ENCODE measurements around the gene ANK3. TPM values are rescaled to one million over a fixed set of nuclear protein-coding genes. Genes with fewer than 3 reads are reported as not detected.

The ANK3 gene
- total RNA-seq, 2 experiments from 2014 or later = 60.5 to 61.9 TPM

DNA sequence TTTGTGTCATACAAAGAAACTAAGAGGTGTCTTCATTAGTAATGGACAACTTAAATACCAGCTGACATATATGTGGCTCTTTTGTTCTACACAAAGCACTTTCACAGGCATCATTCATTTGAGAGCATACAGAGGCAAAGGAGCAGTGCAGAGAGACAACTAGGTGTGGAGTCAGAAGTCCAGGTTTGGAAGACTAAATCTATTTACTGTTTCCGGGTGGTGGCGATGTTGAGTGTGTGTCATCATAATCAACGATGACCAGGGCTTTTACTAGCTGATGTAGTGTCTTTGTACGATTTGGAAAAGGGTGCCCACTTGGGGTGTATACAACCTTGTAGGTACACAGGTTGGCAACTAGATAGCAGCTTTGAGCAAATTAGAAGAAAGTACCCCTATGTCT lies 287.9 kb downstream of the ANK3 start:
- no peaks in the 10 kb centered on the region for H3K9me3 Mint-ChIP-seq
- ChIA-PET CTCF (no interaction called here), POLR2A (no interaction called here)
- no peaks in the 10 kb centered on the region for H3K9me3 ChIP-seq (ENCODE audit: control insufficient read depth in 1 of 2, insufficient read depth in 1 of 2, low read length in 2 of 2)
- no peaks in the 10 kb centered on the region for H3K27me3 Mint-ChIP-seq
- no peak overlapping the region for H3K4me3 ChIP-seq (ENCODE audit: low read length)
- no peaks in the 10 kb centered on the region for H3K36me3 ChIP-seq (ENCODE audit: insufficient read depth, low read length)
- no peaks in the 10 kb centered on the region for H3K4me1 ChIP-seq (ENCODE audit: insufficient read depth, low read length)
- TF ChIP-seq, protein P1, sequence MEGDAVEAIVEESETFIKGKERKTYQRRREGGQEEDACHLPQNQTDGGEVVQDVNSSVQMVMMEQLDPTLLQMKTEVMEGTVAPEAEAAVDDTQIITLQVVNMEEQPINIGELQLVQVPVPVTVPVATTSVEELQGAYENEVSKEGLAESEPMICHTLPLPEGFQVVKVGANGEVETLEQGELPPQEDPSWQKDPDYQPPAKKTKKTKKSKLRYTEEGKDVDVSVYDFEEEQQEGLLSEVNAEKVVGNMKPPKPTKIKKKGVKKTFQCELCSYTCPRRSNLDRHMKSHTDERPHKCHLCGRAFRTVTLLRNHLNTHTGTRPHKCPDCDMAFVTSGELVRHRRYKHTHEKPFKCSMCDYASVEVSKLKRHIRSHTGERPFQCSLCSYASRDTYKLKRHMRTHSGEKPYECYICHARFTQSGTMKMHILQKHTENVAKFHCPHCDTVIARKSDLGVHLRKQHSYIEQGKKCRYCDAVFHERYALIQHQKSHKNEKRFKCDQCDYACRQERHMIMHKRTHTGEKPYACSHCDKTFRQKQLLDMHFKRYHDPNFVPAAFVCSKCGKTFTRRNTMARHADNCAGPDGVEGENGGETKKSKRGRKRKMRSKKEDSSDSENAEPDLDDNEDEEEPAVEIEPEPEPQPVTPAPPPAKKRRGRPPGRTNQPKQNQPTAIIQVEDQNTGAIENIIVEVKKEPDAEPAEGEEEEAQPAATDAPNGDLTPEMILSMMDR (IDR thresholded peaks at IDR 0.05) = no peak
- H3K27ac ChIP-seq (ENCODE audit: low read depth in 1 of 2, low read length in 2 of 2) = no peak overlapping the region
- DNase-seq (no peak), ATAC-seq (ENCODE audit: poor library complexity) (no peak)
- peaks cover 69% of the 10 kb centered on the region for H3K36me3 Mint-ChIP-seq (ENCODE audit: low read depth)
- no peak overlapping the region for H3K4me3 Mint-ChIP-seq
- H3K27me3 ChIP-seq (ENCODE audit: control insufficient read depth in 1 of 2, insufficient read depth in 2 of 2, low read length in 2 of 2) = no peaks in the 10 kb centered on the region
- H3K27ac Mint-ChIP-seq = no peak overlapping the region
- no peaks in the 10 kb centered on the region for H3K4me1 Mint-ChIP-seq (ENCODE audit: low read depth)
- intact Hi-C loops (cut with DNase I, micrococcal nuclease) = loop anchor here (2.0 to 10.0 kb wide), 7 partner anchors 475 to 1183 kb away; no protein-coding TSS in a partner anchor

DNA sequence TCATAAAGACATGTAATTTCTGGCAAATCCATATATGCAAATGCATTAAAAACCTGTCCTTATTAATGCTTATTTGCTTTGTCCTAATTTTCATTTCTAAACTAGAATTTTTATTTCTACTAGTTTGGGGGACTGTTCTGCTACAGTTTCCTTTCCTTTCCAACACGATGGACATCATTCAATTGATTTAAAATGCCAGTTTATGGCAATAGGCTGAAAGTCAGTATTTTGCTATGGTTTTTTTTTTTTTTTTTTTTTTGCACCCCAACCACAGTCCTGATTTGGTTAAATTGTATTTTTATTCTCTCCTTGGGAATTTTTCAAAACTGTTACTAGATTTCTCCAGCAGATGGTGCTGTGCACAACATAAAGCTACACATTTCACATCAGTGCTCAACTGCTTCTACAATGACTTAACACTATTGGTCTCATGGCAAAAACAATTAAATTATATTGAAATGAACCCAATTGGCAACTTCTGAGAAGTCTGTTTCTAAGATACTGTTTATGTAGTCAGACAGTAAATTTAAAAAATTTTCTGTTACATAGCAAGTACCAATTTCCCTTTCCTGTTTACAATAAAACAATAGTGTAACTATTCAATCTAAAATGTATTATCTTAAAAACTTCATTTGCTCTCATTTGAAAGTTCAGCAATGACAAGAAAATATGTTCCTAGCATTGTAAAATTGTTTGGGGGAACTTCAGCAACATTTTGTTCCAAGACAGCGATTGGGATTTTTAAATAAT lies 289.5 kb downstream of the ANK3 start:
- Mint-ChIP-seq H3K4me3 (no peak overlapping the region), H3K9me3 (no peaks in the 10 kb centered on the region), H3K4me1 (ENCODE audit: low read depth) (no peaks in the 10 kb centered on the region), H3K27ac (no peak overlapping the region), H3K27me3 (no peaks in the 10 kb centered on the region), H3K36me3 (ENCODE audit: low read depth) (peaks cover 59% of the 10 kb centered on the region)
- TF ChIP-seq, protein P1 (IDR thresholded peaks at IDR 0.05) = peak; percentile 76
- DNase-seq = peak in 4 of 14 experiments; percentile 6 to 67 (median 56)
- Histone ChIP-seq H3K4me3 (ENCODE audit: low read length) (no peak overlapping the region), H3K27me3 (ENCODE audit: control insufficient read depth in 1 of 2, insufficient read depth in 2 of 2, low read length in 2 of 2) (no peaks in the 10 kb centered on the region), H3K9me3 (ENCODE audit: control insufficient read depth in 1 of 2, insufficient read depth in 1 of 2, low read length in 2 of 2) (no peaks in the 10 kb centered on the region), H3K4me1 (ENCODE audit: insufficient read depth, low read length) (no peaks in the 10 kb centered on the region), H3K36me3 (ENCODE audit: insufficient read depth, low read length) (no peaks in the 10 kb centered on the region), H3K27ac (ENCODE audit: low read depth in 1 of 2, low read length in 2 of 2) (no peak overlapping the region)
- ATAC-seq (ENCODE audit: poor library complexity) = peak; percentile 66
- POLR2A ChIA-PET = interaction anchor here (0.6 to 0.7 kb wide), 2 partner anchors 19 to 76 kb away, joined by 3 to 4 read pairs; no protein-coding TSS in a partner anchor
- CTCF ChIA-PET = interaction anchor here (0.6 to 0.7 kb wide), 7 partner anchors 92 to 1198 kb away, joined by 3 to 4 read pairs (median 3); no protein-coding TSS in a partner anchor
- intact Hi-C loops (cut with DNase I, micrococcal nuclease) = loop anchor here (1.0 to 10.0 kb wide), 8 partner anchors 473 to 1185 kb away; no protein-coding TSS in a partner anchor

DNA sequence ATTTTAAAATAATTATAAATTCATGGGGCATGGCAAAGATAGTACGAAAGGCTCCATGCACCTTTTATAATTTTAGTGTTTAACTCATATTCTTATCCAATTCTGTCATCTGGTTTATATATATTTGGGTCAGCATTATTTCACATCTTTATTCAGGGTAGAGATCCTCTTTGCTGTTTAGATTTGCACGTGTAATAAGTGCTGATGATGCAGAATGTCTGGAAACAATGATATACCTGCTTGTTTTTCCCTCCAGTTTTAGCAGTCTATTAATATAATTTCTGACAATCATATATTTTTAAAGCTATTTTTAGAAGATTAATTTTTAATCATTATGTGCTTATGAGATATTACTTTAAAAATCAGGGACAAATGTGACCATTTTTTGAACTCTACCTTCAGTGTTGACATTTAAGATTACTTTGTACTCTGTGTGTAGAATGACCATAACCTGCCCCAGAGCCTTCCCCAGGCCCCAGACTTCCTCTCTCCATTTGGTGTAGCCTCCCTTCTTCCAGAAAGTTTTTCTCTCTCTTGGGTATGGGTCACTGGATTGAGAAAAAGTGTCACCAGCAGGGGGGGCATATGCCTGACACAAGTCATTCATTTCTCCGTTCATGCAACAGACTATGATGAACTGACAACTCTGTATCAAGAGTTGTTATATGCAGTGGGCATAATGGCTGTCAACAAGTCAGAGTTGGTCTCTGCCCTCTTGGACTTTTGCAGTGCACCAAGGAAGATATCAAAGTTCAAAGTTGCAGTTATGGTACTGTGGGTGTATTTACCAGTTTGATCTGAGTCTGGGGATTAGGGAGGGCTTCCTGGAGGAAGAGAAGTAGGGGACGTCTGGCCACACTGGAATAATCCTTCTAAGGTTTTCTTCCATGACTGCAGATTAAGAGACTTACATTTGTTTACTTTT lies 290.7 kb downstream of the ANK3 start:
- no peaks in the 10 kb centered on the region for H3K27me3 Mint-ChIP-seq
- Histone ChIP-seq H3K27ac (ENCODE audit: low read depth in 1 of 2, low read length in 2 of 2) (no peak overlapping the region), H3K4me3 (ENCODE audit: low read length) (no peak overlapping the region), H3K9me3 (ENCODE audit: control insufficient read depth in 1 of 2, insufficient read depth in 1 of 2, low read length in 2 of 2) (no peaks in the 10 kb centered on the region), H3K4me1 (ENCODE audit: insufficient read depth, low read length) (no peaks in the 10 kb centered on the region), H3K36me3 (ENCODE audit: insufficient read depth, low read length) (no peaks in the 10 kb centered on the region), H3K27me3 (ENCODE audit: control insufficient read depth in 1 of 2, insufficient read depth in 2 of 2, low read length in 2 of 2) (no peaks in the 10 kb centered on the region)
- H3K4me3 Mint-ChIP-seq = no peak overlapping the region
- H3K9me3 Mint-ChIP-seq = no peaks in the 10 kb centered on the region
- peaks cover 48% of the 10 kb centered on the region for H3K36me3 Mint-ChIP-seq (ENCODE audit: low read depth)
- DNase-seq (peak in 2 of 14 experiments; percentile 4 to 15), ATAC-seq (ENCODE audit: poor library complexity) (no peak)
- TF ChIP-seq, protein P1 (IDR thresholded peaks at IDR 0.05) = no peak
- no peaks in the 10 kb centered on the region for H3K4me1 Mint-ChIP-seq (ENCODE audit: low read depth)
- H3K27ac Mint-ChIP-seq = no peak overlapping the region
- POLR2A ChIA-PET = interaction anchor here (1.0 kb wide), 1 partner anchor 191 kb away, joined by 3 read pairs; no protein-coding TSS in a partner anchor
- intact Hi-C loops (cut with DNase I, micrococcal nuclease) = loop anchor here in 1 of 2 experiments (5.0 kb wide), 1 partner anchor 472 kb away; no protein-coding TSS in a partner anchor
- CTCF ChIA-PET = no interaction called here
